ENCODE measurements around the gene HOXA13.

The HOXA13 gene

DNA sequence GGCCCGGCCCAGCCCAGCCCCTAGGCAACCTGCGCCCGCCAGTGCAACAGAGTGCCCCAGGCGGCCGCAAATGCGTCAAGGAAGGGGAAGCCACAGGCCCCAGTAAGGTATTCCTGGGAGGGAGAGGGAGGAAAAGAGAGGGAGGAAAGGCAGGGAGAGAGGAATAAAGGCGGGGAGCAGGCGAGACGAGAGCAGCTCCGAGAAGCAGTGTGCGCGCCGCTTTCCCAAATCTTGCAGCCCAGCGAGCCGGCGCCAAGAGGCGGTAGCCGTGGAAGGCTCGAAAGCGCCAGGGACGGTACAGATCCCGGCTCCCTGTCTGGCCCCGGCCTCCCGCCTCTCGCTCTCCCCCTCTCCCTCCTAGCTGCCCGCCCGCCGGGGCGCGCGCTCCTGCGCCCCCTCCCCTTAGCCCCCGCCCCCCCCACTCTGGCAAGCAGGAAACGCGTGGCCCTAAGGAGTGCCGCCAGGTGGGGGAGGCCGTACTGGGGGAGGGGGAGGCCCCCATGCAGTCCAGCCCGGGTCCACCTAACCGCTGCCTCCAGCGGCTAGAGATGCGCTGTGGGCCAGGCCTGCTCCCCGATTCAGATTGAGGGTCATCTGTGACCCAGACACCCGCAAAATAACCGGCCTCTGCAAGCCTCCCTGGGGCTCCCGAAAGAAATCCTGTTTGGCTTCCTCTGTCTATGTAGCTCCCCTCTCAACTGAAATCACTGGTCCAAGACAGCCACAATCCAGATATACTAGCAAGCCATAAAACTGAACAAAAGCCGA, 30.0 kb downstream of the HOXA13 start:
- peak; percentile 38 for DNase-seq

DNA sequence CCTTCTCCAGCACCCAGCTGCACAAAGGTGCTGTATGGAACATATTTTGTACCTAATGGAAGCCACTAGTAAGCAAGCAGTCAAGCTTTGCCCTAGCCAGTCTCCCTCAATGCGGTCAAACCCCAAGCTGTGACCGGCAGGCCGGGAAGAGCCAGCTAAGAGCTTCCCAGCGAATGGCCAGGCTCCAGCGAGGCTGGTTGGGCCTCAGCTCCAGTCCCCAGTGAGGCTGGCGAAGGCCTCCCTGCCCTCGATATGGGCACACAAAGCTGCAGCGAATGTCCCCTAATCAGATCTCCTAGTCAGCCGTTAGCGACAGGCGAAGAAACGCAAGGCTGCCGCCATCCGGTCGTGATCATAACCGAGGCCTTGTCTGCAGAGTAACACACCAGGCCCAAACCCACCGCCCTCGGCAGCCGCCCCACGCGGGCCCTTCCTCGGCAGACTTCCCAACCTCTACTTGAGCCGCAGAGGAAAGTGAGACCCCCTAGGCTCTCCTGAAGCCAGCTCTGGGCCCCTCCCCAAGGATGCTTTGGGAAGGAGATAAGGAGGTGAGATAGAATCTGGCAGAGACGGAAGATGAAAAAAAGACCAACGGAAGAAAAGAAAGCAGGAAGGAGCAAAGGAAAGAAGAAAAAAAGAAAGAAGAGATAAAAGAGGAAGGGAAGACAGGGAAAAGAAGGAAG, 31.5 kb downstream of the HOXA13 start:
- no peak for DNase-seq

DNA sequence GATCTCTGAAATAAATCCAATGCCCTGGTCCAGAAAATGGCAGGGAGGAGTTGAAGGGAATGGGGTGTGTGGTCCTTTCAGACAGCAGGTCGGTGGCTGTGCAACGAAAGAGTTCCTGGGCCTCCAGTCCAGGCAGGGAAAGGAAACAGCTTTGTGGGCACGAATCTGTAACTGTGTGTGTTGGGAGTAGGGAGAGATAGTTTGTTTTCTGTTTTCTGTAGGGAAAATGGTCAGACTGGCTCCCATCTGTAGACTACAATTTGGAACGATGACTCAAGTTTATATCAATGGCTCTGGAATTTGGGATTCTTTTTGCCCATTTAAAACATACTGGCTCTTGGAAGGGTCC, 32.0 kb downstream of the HOXA13 start:
- no peak for DNase-seq

DNA sequence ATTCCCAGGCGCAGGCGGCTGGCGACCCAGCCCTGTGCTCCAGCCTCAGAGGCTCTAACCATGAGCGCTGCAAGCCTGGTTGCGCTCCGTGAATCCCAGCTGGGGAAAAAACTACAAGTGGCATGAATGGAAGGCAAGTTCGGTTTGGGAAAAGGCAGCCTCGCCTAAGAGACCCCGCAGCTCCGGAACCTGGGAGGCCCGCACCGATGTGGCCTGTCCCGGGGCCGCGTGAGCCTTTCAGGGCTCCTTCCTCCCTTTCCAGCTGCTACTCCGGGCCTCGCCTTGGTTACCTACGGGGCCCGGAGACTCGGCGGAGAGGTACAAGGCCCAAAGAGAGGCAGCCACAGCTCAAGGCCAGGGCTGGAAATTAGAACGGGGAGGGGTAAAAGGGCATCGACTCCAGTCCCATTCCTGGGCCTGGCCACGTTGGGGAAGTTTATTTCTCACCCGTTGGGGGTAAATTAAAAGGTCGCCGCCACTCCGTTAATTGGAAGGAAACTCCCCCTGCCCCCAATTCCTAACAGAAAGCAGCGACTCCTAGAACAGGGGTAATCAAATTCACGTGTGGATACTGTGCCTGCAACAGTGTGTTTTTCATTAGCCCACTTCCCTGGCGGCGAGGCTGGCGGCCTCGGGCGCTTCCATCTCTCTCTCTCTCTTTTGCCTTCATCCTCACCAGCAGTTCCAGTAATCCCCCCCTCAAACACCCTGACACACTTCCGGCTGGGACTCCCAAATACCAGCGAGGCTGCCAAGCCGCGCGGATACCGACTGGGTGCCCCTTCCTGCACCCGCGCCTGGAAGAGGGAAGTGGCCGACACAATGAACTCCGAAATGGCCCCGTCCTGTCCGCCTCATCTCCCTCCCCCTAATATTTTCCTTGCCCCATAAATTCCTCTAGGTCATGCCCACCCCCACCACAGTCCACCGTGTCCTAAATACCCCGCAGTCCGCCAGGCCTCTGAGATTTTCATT, 33.1 kb downstream of the HOXA13 start:
- no peak for DNase-seq

DNA sequence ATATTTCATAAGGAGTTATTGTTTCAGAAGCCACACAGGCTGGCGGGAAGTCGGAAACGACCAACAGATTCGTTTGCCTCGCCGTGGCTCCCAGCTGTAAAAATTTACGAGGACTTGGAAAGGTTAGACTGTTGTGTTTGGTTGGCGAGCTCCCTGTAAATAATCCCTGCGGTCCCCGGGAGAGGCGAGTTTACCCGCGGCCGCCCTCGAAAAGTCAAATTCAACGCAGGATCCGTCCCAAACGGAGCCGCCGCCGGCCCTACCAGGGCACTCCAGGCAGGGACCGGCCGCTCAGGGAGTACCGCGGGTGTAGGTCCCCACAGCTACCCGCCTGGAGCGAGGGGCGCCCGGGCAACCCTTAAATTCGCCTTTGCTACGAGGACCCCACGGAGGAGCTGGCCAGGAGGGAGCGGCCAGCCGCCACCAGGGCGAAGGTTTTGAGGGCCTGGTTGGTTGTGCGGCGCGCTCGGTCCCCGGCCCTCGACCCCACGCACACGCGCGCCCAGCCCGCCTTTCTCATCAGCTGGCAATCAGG, 33.8 kb downstream of the HOXA13 start:
- DNase-seq = no peak

DNA sequence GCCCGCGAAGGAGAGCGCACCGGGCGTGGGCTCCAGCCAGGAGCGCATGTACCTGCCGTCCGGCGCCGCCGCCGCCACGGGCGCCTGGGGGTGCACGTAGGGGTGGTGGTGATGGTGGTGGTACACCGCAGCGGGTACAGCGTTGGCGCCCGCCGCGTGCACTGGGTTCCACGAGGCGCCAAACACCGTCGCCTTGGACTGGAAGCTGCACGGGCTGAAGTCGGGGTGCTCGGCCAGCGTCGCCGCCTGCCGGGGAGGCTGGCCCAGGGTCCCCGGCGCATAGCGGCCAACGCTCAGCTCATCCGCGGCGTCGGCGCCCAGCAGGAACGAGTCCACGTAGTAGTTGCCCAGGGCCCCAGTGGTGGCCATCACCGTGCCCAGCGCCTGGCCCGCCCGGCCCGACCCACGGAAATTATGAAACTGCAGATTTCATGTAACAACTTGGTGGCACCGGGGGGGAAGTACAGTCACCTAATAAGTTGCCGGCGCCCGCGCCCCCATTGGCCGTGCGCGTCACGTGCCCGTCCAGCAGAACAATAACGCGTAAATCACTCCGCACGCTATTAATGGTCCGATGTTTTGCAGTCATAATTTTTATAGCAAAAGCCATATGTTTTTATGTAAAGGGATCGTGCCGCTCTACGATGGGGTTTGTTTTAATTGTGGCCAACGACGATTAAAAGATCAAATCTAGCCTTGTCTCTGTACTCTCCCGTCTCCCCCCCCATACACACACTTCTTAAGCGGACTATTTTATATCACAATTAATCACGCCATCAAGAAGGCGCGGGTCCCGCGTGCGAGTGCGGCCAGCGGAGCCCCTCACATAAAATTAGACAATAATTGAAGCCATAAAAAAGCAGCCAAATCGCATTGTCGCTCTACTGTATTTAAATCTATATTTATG, 34.5 kb downstream of the HOXA13 start, which contains the start of gene HOXA9:
TSS of gene HOXA9 (minus strand) at position 449 of the 907 bp plus-strand sequence. CDS start at position 369, 80 bp downstream.
- DNase-seq = no peak

DNA sequence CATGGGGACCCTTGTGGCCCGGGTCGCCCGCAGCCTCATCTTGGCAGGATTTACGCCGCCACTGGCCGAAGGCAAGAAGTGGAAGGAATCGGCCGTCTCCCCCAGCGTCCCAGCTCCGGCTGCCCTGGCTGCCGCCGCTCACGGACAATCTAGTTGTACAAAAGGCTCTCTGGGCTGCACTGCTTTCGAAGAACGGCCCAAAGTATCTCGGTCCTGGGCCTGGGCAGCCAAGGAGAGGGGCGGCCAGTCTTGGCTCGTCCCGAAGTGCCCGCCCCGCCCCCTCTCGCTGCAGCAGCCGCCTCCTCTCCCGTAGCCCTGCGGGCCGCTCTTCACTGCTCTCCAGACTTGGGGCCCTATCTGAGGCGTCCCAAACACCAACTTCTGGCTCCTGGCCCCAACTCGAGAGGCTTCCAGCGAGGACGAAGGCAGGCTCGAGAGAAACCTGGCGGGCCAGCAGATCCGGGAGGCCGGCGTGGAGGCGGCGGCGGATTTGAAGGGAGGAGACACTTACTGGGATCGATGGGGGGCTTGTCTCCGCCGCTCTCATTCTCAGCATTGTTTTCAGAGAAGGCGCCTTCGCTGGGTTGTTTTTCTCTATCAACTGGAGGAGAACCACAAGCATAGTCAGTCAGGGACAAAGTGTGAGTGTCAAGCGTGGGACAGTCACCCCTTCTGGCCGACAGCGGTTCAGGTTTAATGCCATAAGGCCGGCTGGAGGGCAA, 35.4 kb downstream of the HOXA13 start:
- no peak for DNase-seq

DNA sequence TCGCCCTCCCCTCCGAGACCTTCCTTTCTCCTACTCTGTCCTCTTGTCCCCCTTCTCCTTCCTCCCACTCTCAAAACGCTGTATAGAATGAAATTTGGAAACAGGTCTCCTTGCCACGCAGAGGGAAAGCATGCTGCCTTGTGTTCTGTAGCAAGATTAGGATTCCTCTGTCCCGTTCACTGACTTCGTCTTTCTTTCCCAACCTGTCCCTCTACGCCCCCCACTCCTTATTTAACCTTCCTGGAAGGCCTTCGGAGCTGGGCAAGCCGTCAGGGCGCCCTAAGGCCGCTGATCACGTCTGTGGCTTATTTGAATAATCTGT, 35.9 kb downstream of the HOXA13 start:
- no peak for DNase-seq

DNA sequence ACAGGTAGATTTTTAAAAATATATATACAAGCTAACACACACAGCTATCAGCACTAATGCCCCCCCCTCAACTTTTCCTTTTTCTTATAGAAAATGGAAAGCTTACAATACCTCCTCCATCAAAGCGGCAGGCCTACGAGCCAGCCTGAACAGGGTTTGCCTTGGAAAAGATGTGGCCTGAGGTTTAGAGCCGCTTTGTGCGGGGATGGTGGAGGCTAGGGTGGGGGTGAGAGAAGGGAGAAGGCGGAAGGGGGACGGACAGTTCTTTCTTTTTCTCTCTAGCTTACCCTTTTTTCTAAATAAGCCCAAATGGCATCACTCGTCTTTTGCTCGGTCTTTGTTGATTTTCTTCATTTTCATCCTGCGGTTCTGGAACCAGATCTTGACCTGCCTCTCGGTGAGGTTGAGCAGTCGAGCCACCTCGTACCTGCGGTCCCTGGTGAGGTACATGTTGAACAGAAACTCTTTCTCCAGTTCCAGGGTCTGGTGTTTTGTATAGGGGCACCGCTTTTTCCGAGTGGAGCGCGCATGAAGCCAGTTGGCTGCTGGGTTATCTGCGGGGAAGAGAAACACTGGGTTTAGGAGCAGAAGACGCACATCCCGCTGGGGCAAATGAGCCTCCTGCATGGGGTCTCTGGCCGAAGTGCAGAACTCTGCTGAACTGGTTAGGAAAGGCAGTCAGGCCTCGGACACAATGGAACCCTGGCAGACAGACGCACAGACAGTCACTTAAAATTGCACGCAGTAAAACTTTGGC, 36.4 kb downstream of the HOXA13 start:
- no peak for DNase-seq

DNA sequence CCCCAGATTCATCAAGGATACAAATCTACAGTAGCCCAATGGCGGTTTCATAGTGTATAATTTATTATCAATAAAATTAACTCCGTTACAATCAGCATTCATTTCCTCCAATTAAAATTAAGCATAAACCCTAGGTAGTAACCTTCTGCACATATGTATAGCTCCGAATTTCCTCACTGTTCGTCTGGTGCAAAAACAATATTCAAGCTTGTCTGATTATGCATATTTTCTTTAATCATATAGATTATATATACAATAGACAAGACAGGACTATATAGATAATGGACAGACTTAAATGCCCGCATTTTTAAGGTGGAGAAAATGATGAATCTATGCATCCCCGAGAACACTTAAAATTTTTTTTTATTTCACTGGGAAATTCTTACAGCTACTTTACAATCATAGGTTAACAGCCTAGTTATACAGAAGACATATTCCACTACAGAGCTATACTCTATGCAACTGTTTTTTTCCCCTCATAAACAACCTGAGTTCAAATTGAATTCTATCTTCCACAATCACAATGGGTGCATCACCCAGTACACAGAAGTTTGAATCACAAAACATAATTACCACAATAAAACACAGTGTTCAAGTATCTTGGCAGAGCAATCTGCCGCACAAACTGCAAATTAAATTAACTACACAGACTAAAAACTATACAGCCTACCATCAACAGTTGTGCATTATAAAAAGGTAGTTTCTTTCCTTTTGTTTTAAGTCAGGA, 37.2 kb downstream of the HOXA13 start:
- DNase-seq = no peak

DNA sequence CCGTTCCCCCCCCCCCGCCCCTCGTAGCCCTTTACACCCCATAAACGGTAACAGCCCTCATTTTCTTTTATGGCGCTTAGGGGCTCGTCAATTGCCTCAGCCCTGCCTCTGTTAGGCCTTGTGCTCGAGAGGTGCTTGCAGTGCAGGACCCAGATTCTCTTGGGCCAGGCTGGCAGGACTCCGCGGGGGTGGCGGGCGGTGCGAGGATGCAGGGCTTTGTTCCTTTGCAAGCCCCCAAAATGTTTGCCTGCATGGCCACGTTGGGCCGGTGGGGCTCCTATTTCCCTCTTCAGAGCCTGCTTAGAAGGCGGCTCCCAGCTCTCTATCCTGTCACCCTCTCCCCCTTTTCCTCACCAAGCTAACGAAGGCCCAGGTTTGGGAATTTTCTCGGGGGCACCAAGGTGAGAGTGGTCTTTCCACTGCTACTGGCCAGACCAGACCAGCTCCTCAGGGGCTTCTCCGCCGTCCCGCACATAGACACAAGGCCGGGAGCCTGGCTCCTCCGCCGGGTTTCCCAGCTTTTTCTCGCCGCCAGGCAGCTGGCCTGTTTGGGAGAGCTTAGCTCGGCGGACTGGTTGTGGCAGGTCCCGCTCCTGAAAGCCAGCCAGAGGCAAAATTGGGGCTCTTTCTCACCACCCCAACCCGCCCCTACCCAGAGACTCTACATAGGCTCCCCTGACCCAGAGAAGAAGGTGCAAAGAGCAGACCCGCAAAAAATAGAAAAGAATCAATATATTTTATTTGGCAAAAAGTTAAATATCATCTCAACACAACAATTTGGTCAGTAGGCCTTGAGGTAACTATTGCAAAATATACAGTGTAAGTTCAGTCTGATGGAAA, 38.0 kb downstream of the HOXA13 start:
- DNase-seq = no peak

DNA sequence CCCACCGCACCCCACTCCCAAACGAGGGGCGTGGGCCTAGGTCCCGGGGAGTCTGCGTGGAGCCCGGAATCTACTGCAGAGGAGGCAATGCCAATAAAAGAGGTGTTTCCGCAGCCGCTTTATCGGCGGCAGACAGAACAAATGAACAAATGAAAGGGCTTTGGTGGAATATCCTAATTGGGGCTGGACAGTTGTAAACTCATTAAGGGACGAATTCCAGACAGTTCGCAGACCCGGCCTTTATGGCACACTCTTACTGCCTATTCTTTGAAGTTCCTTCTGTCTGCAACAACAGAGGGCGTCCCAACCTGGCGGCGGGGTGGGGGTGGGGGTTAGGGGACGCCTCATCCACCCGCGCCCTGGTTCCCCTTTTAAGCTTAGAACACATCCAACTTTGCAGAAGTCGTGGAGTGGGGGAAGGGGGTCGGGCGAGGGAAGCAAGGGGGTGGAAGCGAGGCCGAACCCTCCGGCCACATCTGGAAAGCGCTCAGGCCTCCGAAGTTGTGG, 38.6 kb downstream of the HOXA13 start:
- DNase-seq = no peak

DNA sequence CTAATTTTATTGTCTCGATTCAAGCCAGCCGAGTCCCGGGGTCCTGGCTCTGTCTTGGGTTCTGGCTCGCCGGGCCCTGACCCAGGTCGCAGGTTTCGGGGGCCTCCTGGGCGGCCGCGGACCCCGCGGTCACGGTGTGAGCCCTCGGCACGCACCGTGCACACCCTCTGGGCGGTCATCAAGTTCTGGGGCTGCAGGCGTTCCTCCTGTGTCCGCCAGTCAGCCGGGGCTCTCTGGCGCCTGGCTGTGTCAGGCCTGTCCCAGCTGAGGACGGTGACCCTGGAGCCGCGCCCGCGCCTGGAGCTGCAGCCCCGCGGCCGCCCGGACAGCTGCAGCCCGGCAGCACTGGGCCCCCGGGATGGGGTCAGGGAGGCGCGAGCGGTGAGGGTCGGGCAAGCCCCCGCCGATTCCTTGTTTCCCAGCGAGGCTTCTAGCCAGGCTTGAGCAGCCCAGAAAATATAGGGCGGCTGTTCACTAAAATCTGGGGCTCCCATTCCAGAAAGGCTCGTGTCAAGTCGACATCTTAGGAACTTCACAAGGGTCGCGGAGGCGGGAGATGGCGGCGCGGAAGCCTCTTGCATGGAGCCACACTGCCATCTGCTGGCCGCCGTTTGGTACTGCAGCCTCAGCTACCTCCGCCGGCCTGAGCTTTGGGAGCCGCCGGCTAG, 39.2 kb downstream of the HOXA13 start:
- peak; percentile 40 for DNase-seq

DNA sequence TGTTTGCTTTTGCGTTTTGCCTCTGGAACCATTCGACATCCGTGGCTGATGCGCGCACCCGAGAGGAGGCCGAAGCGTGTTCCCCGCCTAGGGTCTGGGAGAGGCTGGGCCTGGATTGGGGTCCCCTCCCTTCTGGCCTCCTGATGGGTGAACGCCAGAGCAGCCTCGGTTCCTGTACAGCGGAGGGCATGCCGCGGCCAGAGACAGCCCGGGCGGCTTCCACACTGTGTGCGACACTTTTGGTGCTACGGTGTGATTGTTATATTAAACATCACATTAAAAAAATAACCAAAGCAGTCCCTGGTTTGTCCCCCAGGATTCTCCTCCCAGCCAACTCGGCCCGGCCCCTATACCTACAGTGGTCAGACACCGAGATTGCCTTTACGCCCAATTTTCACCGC, 39.7 kb downstream of the HOXA13 start:
- DNase-seq = no peak

DNA sequence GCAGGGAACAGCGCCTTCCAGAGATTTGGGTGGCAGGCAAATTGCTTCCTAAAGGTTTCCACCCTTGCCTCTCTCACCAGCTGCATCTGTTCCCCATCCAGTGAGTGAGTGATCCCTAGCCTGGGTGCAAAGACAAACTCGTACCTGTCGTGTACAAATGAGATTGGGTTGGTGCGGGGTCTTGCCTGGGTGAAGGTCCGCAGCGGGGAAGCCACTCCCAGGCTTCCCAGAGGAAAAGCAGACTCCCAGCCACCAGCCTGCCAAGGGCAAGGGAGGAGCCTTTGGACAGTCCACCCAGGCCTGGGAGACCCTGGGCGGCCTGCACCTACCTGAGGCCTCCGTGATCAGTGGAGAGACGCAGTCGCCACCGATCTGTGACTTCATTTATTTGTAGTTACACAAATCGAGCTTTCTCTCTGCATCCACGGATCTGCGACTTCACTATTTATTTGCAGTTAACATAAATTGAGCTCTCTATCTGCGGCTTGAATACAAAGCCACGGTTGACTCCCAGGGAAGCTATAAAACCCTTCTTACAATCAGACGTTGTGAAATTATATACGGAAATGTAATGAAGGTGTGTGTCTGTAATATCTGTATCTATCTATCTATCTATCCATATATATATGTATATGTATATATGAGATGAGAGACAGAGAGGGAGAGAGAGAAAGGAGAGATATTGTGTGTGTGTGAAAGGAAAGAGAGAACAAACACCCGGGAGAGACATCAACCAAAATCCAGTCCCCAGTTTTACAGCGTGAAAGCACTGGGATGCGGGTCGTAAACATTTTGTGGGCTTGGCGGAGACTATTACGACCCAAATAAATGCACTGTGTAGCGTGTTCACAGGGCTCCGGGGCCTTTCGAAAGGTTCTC, 40.4 kb downstream of the HOXA13 start:
- no peak for DNase-seq

DNA sequence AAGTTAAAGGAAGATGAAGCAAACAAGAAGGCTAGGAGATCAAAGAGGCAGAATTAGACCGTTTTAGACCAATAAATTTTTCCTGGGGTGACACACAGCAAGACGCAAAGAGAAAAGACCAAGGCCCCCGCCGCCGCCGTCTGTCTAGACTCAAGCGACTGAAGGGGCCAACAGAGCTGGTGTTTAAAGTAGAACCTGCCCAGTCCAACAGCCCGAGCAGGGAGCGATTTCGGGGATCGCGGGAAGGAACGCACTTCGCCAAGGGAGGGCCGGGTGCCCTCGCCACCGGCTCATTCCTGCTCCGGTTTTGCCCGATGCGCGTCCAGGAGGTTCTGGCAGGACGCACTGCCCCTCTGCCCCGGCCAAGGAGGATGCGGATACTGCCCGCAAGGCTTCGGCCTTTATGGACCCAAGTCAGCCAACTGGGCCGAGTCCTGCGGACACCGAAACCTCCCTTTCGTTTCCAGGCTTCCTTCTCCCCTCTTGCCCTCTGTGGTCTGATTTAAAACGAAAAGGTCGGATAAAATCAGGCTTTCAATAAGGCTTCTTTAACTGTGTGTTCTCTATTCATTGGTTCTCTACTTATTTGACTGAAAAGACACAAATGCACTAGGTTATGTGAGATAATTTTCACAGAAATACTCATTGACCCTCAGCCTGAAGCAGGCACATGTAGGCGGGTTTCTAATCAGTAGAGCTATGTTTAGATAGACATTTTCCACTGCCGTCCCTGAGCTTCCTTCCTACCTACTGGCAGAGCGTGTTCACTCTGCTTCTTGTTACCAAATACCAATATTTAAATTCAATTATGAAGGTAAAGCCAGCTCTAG, 41.2 kb downstream of the HOXA13 start:
- DNase-seq = no peak

Data from NCI-H2081 treated with DMSO at 0.1 percent for 48 hours (cell line).